Fibroblast of villous mesenchyme (primary cell): ENCODE results near the gene GLT8D2. TPM values are rescaled to one million over a fixed set of nuclear protein-coding genes. Genes with fewer than 3 reads are reported as not detected.

Experiments
- DNase-seq: peaks from one replicate; pipeline ENCODE4 v3.0.0-alpha.2; 2010; ENCODE audit warnings: low read depth
- H3K4me3 ChIP-seq: 2 replicates; pipeline ENCODE4 v1.5.1; 2011; ENCODE audit warnings: low read depth, mild to moderate bottlenecking, low read length
- CTCF ChIP-seq: IDR thresholded peaks from 2 replicates; pipeline ENCODE4 v1.5.1; 2012; ENCODE audit warnings: low read depth, mild to moderate bottlenecking, low read length; ENCODE audit not compliant: insufficient read depth
- total RNA-seq: library from RNA; depleted of rRNA; stranded (reverse); fragments of >200 nt; gene quantifications from 2 replicates; pipeline ENCODE4 v1.2.3, GENCODE V29; 2012

Gene GLT8D2
- total RNA-seq, 1 donor, result 51.4 TPM

- no peak overlapping the region for H3K4me3 ChIP-seq
- DNase-seq, result no peak
- no peak for TF ChIP-seq CTCF
Observed at GRCh38 chr12:104056419-104056972, 6.5 kb upstream of the GLT8D2 start.

DNA sequence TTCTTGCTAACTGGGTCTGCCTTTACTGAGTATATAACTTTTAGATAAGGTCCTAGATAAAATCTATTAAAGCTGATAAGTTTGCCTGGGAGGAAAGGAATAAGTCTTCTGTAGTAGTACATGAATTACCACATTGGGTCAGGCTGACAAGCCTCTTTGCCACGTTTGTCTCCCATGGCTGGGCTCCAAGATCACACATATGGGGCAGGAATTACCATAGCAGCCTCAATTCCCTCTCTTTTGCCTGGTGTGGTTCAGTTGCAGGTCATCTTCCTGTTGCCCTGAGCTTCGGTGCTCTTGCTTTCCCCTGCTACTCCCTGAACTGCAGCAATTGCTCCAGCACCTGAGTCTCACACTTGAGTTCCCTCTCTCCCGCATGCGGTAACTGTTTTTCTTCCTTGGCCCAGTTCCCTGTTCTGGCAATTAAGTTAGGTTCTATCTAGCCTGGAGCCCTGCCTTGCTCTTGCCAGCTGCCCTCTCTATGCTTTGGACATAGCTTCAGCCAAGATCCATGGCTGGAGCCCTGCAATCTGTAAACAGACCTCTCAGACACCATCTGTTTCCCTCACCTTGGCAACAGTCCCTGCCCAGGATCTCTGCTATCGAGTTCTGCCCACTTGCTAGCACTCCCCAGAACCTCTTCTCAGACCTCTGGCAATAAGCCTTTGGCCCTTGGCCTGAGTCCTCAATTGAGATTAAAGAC, 5.8 kb upstream of the GLT8D2 start:
- peak; percentile 52 for DNase-seq

DNA sequence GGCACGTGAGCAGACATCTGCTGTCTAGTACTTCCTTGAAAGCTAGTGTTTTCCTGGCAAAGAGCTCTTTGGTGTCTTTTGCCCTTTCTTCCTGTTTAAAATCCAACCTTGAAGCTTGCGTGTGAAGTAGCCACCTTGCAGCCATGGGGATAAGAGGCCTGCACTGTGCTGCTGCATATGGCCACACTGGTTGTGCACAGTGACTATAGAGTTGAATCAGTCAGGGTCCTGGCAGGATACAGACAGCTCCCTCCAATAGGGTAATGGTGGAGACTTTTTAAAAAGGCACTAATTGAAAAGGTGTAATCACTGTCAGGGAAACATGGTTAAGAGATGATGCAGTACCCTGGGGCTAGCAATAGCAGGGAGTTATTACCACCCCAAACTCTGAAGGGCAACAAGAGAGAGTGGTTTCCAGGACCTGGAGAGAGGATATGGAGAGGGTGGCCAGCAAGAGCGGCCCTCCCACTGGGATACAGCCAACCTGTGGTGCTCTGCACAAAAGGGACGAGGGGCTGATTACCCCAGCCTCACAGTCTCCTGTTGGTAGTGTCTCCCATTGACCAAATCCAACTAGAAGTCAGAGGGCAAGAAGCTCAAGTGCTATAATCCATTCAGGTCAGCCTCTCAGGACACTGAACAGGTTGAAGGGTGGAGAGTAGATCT, 4.8 kb upstream of the GLT8D2 start:
- H3K4me3 ChIP-seq, result no peak overlapping the region
- DNase-seq, result no peak
- TF ChIP-seq CTCF, result no peak

More for the DNA sequence above, 5.8 kb upstream of the GLT8D2 start:
- no peak overlapping the region for H3K4me3 ChIP-seq
- no peak for TF ChIP-seq CTCF

- peak overlapping the region; percentile 64 for H3K4me3 ChIP-seq
- no peak for TF ChIP-seq CTCF
- no peak for DNase-seq
Observed at GRCh38 chr12:104050436-104050835, 449 bp upstream of the GLT8D2 start.

DNA sequence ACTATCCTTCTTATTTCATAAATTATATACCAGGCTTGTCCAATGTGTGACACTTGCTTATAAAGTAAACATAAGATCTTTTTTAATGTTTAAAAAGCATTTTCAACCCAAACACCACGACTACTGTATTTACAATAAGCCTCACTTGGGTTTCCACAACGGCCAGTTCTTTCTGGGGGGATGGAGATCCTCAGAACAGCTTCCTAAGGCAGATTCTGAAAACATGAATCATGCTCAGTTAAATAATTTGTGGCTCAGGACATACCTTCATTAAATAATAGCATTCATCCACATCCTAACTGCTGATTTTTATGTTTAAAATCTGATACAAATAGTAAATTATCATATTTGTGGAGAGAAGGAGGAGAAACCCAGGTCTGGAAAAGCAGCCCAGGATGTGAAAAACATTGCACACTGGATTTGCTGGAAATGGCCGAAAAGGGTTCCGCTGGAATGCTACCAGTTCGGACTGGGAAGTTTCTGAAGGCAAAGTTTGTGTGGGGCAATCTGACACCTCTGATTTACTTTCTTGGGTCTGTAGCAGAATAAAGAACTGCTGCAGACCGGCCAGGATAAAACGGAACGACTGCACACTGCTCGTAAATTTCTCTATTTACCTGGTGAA, 597 bp downstream of the GLT8D2 start:
- TF ChIP-seq CTCF, result no peak
- peak; percentile 61 for DNase-seq
- peak overlapping the region; percentile 64 for H3K4me3 ChIP-seq

DNA sequence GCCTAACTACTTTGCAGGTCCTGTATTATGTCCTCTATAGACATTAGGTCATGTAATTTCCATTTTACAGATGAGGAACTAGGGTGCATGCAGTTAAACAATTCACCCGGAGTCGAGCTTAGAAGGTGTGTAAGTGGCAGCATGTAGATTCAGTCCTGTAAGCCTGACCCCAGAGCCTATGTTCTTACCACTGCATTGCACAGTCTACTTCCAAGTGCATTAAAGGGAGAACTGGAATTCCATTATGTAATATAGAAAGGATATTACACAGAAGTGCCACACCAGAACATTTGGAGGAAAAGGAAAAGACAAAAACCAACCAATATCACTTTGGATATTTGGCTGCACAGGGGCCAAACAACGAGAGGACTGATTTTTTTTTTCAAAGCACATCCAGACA, 1.2 kb downstream of the GLT8D2 start:
- TF ChIP-seq CTCF, result no peak
- peak; percentile 32 for DNase-seq
- H3K4me3 ChIP-seq, result peak overlapping the region; percentile 64
